OCI-LY3 (cell line): ENCODE measurements around the gene PES1.

Source experiments
- CTCF ChIP-seq: fragments of 200-600, 300-600 bp; sonication (generic); IDR thresholded peaks from 2 replicates; pipeline ENCODE4 v1.5.1; 2014; ENCODE audit warnings: antibody characterized with exemption, low read length, low read depth
- EZH2phosphoT487 ChIP-seq: fragments of 200-600 bp; shearing (Covaris generic); IDR thresholded peaks from 2 replicates; pipeline ENCODE4 v1.6.1; 2018; ENCODE audit warnings: antibody characterized with exemption, mixed run types, low read depth

GRCh38 chr22:30614268-30614667, 22.6 kb upstream of the PES1 start:
- no peak for TF ChIP-seq CTCF
- TF ChIP-seq EZH2phosphoT487, result no peak
